Left lung (tissue), 10 donors: ENCODE measurements around the gene TOLLIP. TPM values are rescaled to one million over a fixed set of nuclear protein-coding genes. Genes with fewer than 3 reads are reported as not detected.

Source experiments
- ATAC-seq: fragments of 200-7000 bp; cut with Tn5 transposase; one replicate; pipeline ENCODE4 v1.9.1; 2020; ENCODE audit warnings: moderate library complexity
- DNase-seq, 4 donors: peaks; one replicate each; pipeline ENCODE4 v3.0.0-alpha.2; 2013 to 2020
- H3K27ac ChIP-seq, 2 donors: fragments of 200-600 bp; sonication (generic) in 1 of 2; one replicate each; pipeline versions ENCODE4 v1.5.0 to v1.8.0; 2020 to 2021
- H3K27me3 ChIP-seq, 2 donors: fragments of 200-600 bp; sonication (generic) in 1 of 2; one replicate each; pipeline versions ENCODE4 v1.5.0 to v1.8.0; 2020 to 2021
- H3K36me3 ChIP-seq, 2 donors: fragments of 200-600 bp; sonication (generic) in 1 of 2; one replicate each; pipeline versions ENCODE4 v1.5.0 to v1.8.0; 2020 to 2021
- H3K4me1 ChIP-seq, 2 donors: fragments of 200-600 bp; one replicate each; pipeline ENCODE4 v1.8.0; 2021
- H3K4me3 ChIP-seq, 2 donors: fragments of 200-600 bp; sonication (generic) in 1 of 2; one replicate each; pipeline versions ENCODE4 v1.5.0 to v1.8.0; 2020 to 2021; ENCODE audit warnings: mild to moderate bottlenecking in 1 of 2
- H3K9me3 ChIP-seq, 2 donors: fragments of 200-600 bp; sonication (generic) in 1 of 2; one replicate each; pipeline versions ENCODE4 v1.5.0 to v1.8.0; 2020 to 2021
- CTCF ChIP-seq, 2 donors: fragments of 200-600 bp; sonication (generic) in 1 of 2; IDR thresholded peaks; one replicate each; pipeline versions ENCODE4 v1.5.0 to v1.8.0; 2021; ENCODE audit warnings: antibody characterized with exemption in 2 of 2
- intact Hi-C, 2 donors: fragments of 100-400 bp; cut with DNase I; formaldehyde crosslinking; loops; one replicate each; pipeline versions ENCODE4 v1.11.2 to v1.14.2; 2022
- polyA plus RNA-seq, 6 donors: library from polyadenylated mRNA; unstranded; fragments of 120-200 nt; gene quantifications; one replicate each; pipeline ENCODE4 v1.2.1, GENCODE V29; 2013; ENCODE audit not compliant: insufficient read length in 6 of 6
- total RNA-seq, 2 donors: library from RNA; stranded (reverse); fragmentation: NEBNext Ultra II Directional; extraction: Animal tissue kit (Norgen Biotek cat#: 25700); gene quantifications; one replicate each; pipeline ENCODE4 v1.2.1, GENCODE V29; 2021
- donor health status: DM: no; HTN: yes; CAD: no.
- donor health status: DM: no; HTN: no; CAD: no.

The TOLLIP gene
- total and polyA plus RNA-seq, 8 donors, result 22.4 to 63.5 (median 27.2) TPM

DNA sequence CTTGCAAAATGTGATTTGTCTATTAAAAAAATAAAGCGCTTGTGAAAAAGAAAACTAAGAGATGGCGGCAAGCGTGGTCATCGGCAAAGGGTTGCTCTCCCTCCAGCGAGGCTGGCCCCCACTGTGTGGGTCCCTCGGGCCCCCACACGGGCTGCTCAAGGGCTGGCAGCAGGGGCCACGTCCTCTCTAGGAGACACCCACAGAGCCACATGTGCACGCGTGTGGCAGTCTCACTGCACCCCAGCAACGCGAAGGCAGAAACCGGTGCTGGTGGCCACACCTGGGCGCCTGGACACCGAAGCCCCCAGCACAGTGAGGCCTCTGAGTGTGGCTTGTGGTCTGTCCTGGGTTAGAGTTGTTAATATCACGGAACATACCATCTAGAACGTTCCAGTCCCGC is 34.4 kb downstream of the TOLLIP start:
- no peaks in the 10 kb centered on the region for H3K9me3 ChIP-seq
- ATAC-seq (no peak), DNase-seq (peak in 1 of 4 donors; percentile 55)
- no peak for TF ChIP-seq CTCF (IDR thresholded peaks at IDR 0.05)
- peaks cover 0 to 77% of the 10 kb centered on the region in 2 donors for H3K36me3 ChIP-seq
- H3K4me3 ChIP-seq, result no peak overlapping the region
- intact Hi-C loops, result no loop called here
- no peaks in the 10 kb centered on the region for H3K27me3 ChIP-seq
- H3K4me1 ChIP-seq, result no peaks in the 10 kb centered on the region
- no peak overlapping the region for H3K27ac ChIP-seq

DNA sequence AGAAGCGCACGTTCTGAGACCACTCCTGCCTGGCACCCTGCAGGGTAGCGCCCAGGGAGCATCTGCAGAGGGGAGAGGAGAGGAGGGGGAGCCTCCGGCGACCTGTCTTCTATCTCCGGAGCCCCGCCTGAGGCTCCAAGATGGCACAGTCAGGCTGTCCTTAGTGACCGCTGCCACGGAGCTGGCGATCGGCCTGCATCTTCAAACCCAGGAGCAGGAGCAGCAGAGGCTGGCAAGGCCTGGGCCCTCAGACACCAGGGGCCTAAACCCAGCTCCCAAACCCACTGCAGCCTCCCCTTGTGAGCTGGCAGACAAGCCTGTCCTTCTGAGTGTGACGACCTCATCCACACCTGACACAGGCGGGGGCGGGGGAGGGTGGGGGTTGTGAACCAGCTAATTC is 34.9 kb downstream of the TOLLIP start:
- H3K4me3 ChIP-seq, result no peak overlapping the region
- intact Hi-C loops, result no loop called here
- H3K27ac ChIP-seq, result no peak overlapping the region
- ATAC-seq (no peak), DNase-seq (peak in 1 of 4 donors; percentile 74)
- H3K4me1 ChIP-seq, result no peaks in the 10 kb centered on the region
- H3K9me3 ChIP-seq, result no peaks in the 10 kb centered on the region
- no peaks in the 10 kb centered on the region for H3K27me3 ChIP-seq
- H3K36me3 ChIP-seq, result peaks cover 0 to 71% of the 10 kb centered on the region in 2 donors
- TF ChIP-seq CTCF (IDR thresholded peaks at IDR 0.05), result no peak

DNA sequence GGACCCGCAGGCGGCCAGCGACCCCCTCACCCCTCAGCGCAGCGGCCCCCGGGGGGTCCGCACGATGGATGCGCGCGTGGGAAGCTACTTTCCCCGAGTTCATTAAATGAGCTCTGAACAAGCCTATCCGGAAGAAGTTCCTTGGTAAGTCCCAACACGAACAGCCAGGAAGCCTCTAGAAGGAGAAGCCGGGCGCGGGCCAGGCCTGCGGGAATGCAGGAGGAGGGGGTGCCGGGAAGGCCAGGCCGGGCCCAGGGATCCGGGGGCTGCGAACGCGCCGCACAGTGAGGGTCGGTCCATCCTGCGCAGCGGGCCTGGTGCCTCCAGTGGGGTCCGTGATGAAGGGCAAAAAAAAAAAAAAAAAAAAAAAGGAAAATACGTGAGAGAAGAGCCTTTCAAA is 36.9 kb downstream of the TOLLIP start:
- no peaks in the 10 kb centered on the region for H3K9me3 ChIP-seq
- DNase-seq (peak in 1 of 4 donors; percentile 66), ATAC-seq (no peak)
- peaks cover 0 to 52% of the 10 kb centered on the region in 2 donors for H3K36me3 ChIP-seq
- no peaks in the 10 kb centered on the region for H3K4me1 ChIP-seq
- intact Hi-C loops, result no loop called here
- no peak overlapping the region for H3K27ac ChIP-seq
- no peak overlapping the region for H3K4me3 ChIP-seq
- H3K27me3 ChIP-seq, result no peaks in the 10 kb centered on the region
- TF ChIP-seq CTCF (IDR thresholded peaks at IDR 0.05), result no peak

DNA sequence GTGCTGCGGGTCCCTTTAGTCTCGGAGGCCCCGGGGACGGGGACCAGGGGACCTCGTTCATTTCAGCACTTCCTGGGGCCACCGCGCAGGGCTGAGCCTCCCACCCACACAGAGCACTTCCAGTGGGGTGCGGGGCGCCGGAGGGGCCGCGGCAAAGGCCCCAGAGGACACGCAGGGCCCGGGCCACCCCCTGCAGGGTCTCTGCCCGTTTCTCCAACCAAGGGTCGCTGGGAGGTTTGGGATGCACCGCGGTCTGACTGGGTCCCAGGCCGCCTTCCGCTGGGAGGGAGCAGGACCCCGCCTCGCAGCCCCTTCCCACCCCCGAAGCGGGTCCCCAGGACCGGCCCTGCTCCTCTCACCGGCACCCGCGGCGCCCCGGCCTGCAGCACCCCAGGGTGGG is 37.5 kb downstream of the TOLLIP start:
- Histone ChIP-seq H3K36me3 (peaks cover 0 to 46% of the 10 kb centered on the region in 2 donors), H3K27ac (no peak overlapping the region), H3K4me1 (no peaks in the 10 kb centered on the region), H3K9me3 (no peaks in the 10 kb centered on the region), H3K27me3 (no peaks in the 10 kb centered on the region), H3K4me3 (no peak overlapping the region)
- intact Hi-C loops, result no loop called here
- ATAC-seq, result no peak
- no peak for TF ChIP-seq CTCF (IDR thresholded peaks at IDR 0.05)
- DNase-seq, result peak in 1 of 4 donors; percentile 72

DNA sequence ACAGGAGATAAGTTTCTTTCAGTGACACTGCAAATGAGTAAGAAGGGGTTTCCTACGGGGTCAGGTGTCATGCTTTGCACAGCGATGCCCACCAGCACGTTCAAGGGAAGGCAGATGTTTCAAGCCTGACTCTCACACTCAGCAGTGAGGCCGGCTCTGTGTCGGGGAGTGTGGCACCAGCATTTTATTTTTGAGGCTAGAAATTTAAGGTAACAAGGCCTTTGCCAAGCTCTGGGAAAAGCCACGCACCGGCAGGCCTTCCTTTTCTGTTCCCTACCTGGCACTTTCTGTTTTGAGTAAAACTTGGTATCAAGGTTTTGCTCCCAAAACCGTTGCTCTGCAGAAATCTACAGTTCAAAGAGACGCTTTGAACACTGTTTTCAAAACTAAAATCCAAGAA is 38.0 kb downstream of the TOLLIP start:
- DNase-seq (peak in 1 of 4 donors; percentile 24), ATAC-seq (no peak)
- Histone ChIP-seq H3K36me3 (peaks cover 0 to 40% of the 10 kb centered on the region in 2 donors), H3K27ac (no peak overlapping the region), H3K4me1 (no peaks in the 10 kb centered on the region), H3K27me3 (no peaks in the 10 kb centered on the region), H3K4me3 (no peak overlapping the region), H3K9me3 (no peaks in the 10 kb centered on the region)
- intact Hi-C loops, result no loop called here
- no peak for TF ChIP-seq CTCF (IDR thresholded peaks at IDR 0.05)
